MCF 10A (cell line): ENCODE measurements around the gene ATG2A. TPM values are rescaled to one million over a fixed set of nuclear protein-coding genes. Genes with fewer than 3 reads are reported as not detected.
A peak's percentile ranks its signal among the peaks of the same experiment; 100 is the strongest.

Experiments
- BruUV-seq: library from RNA; stranded (reverse); fragments of 400-500 nt; replicated peaks from 2 replicates; lab custom pipeline; 2021; lab: Mats Ljungman, UMichigan
- CTCF ChIA-PET: fragments of 300-600 bp; sonication (Branson Sonifier 250); formaldehyde crosslinking; extraction: SDS; loops from one replicate; lab custom pipeline; 2021; ENCODE audit warnings: antibody characterized with exemption, inconsistent platforms; lab: Yijun Ruan, JAX
- POLR2A ChIA-PET: fragments of 300-600, 350-650 bp; sonication (Branson Sonifier 250); formaldehyde crosslinking; extraction: SDS; loops from one replicate; lab custom pipeline; 2020; ENCODE audit warnings: antibody characterized with exemption, inconsistent platforms; lab: Yijun Ruan, JAX
- DNase-seq: peaks from one replicate; pipeline ENCODE4 v3.0.0-alpha.2; 2018; ENCODE audit not compliant: unreplicated experiment
- H3K27ac Mint-ChIP-seq: one replicate; pipeline ENCODE4 v1.8.0; 2022; ENCODE audit warnings: mild to moderate bottlenecking, low read depth, mixed read lengths; ENCODE audit not compliant: unreplicated experiment
- H3K27me3 Mint-ChIP-seq: one replicate; pipeline ENCODE4 v1.8.0; 2022; ENCODE audit warnings: mixed read lengths; ENCODE audit not compliant: insufficient read depth, unreplicated experiment
- H3K36me3 Mint-ChIP-seq: one replicate; pipeline ENCODE4 v1.8.0; 2022; ENCODE audit warnings: mild to moderate bottlenecking, moderate library complexity, mixed read lengths; ENCODE audit not compliant: insufficient read depth, unreplicated experiment
- H3K4me1 Mint-ChIP-seq: one replicate; pipeline ENCODE4 v1.8.0; 2022; ENCODE audit warnings: mixed read lengths; ENCODE audit not compliant: insufficient read depth, unreplicated experiment
- H3K4me3 Mint-ChIP-seq: one replicate; pipeline ENCODE4 v1.8.0; 2022; ENCODE audit warnings: mild to moderate bottlenecking, moderate library complexity, mixed read lengths; ENCODE audit not compliant: unreplicated experiment
- H3K9me3 Mint-ChIP-seq: one replicate; pipeline ENCODE4 v1.8.0; 2022; ENCODE audit warnings: mixed read lengths; ENCODE audit not compliant: unreplicated experiment
- CTCF ChIP-seq: fragments of 200-600 bp; IDR thresholded peaks from one replicate; pipeline ENCODE4 v1.8.0; 2022; ENCODE audit warnings: antibody characterized with exemption, mild to moderate bottlenecking; ENCODE audit not compliant: unreplicated experiment
- intact Hi-C: fragments of 100-400 bp; cut with micrococcal nuclease; formaldehyde crosslinking; loops from 2 replicates; pipeline ENCODE4 v1.14.1; 2022
- total RNA-seq: library from RNA; stranded (reverse); gene quantifications from 2 replicates; pipeline ENCODE4 v1.2.3, GENCODE V29; 2022

The ATG2A gene
- total RNA-seq, 1 experiment from 2014 or later: 28.7 TPM

- no peak for TF ChIP-seq CTCF
- peak overlapping the region; percentile 90 for H3K4me3 Mint-ChIP-seq
- DNase-seq: no peak
- intact Hi-C loops: loop anchor here (5.0 to 10.0 kb wide), 2 partner anchors 112 to 199 kb away; partner anchors contain the start of genes SNX15, TM7SF2 and ZNHIT2
- peaks cover 6% of the 10 kb centered on the region for H3K4me1 Mint-ChIP-seq
- no peaks in the 10 kb centered on the region for H3K27me3 Mint-ChIP-seq
- BruUV-seq: no TSS peak
- CTCF ChIA-PET: interaction anchor here (0.7 to 4.6 kb wide), 7 partner anchors 19 to 126 kb away, joined by 3 to 16 read pairs (median 3); no protein-coding TSS in a partner anchor
- H3K9me3 Mint-ChIP-seq: no peaks in the 10 kb centered on the region
- H3K36me3 Mint-ChIP-seq: peaks cover 38% of the 10 kb centered on the region
- peak overlapping the region; percentile 98 for H3K27ac Mint-ChIP-seq
- POLR2A ChIA-PET: interaction anchor here (0.5 to 4.2 kb wide), 15 partner anchors 9 to 938 kb away, joined by 3 to 27 read pairs (median 5); partner anchors contain the start of genes ARL2, EHD1, PPP2R5B and SAC3D1
Observed at GRCh38 chr11:64915376-64915887, 1.6 kb downstream of the ATG2A start.

GRCh38 chr11:64914123-64914522 is 2.9 kb downstream of the ATG2A start:
- Mint-ChIP-seq H3K27ac (no peak overlapping the region), H3K36me3 (peaks cover 49% of the 10 kb centered on the region)

GRCh38 chr11:64913171-64913727 is 3.8 kb downstream of the ATG2A start:
- ChIA-PET POLR2A (interaction anchor here (0.9 kb wide), 1 partner anchor 78 kb away, joined by 3 read pairs; no protein-coding TSS in a partner anchor), CTCF (interaction anchor here (0.6 to 1.2 kb wide), 3 partner anchors 18 to 261 kb away, joined by 3 read pairs; partner anchors contain the start of gene SF1)
- Mint-ChIP-seq H3K9me3 (no peaks in the 10 kb centered on the region), H3K27me3 (no peaks in the 10 kb centered on the region), H3K4me1 (peaks cover 6% of the 10 kb centered on the region), H3K27ac (no peak overlapping the region), H3K4me3 (no peak overlapping the region), H3K36me3 (peaks cover 58% of the 10 kb centered on the region)
- BruUV-seq: no TSS peak
- TF ChIP-seq CTCF: no peak
- no peak for DNase-seq
- intact Hi-C loops: loop anchor here (10.0 kb wide), 1 partner anchor 202 kb away; the partner anchor contains the start of genes TM7SF2 and ZNHIT2

More at GRCh38 chr11:64914123-64914522, 2.9 kb downstream of the ATG2A start:
- H3K27me3 Mint-ChIP-seq: no peaks in the 10 kb centered on the region
- ChIA-PET POLR2A (interaction anchor here (0.6 to 1.0 kb wide), 2 partner anchors 93 to 610 kb away, joined by 3 read pairs; no protein-coding TSS in a partner anchor), CTCF (interaction anchor here (0.6 to 1.1 kb wide), 2 partner anchors 27 to 151 kb away, joined by 3 read pairs; no protein-coding TSS in a partner anchor)
- no peak for TF ChIP-seq CTCF
- no peak for DNase-seq
- no TSS peak for BruUV-seq
- intact Hi-C loops: loop anchor here (10.0 kb wide), 1 partner anchor 201 kb away; the partner anchor contains the start of genes TM7SF2 and ZNHIT2
- H3K4me3 Mint-ChIP-seq: no peak overlapping the region
- H3K4me1 Mint-ChIP-seq: peaks cover 6% of the 10 kb centered on the region
- no peaks in the 10 kb centered on the region for H3K9me3 Mint-ChIP-seq

GRCh38 chr11:64911689-64912088 is 5.3 kb downstream of the ATG2A start:
- Mint-ChIP-seq H3K36me3 (peaks cover 67% of the 10 kb centered on the region), H3K4me3 (no peak overlapping the region), H3K4me1 (peaks cover 6% of the 10 kb centered on the region), H3K9me3 (no peaks in the 10 kb centered on the region), H3K27me3 (no peaks in the 10 kb centered on the region), H3K27ac (no peak overlapping the region)
- intact Hi-C loops: loop anchor here (10.0 kb wide), 1 partner anchor 203 kb away; the partner anchor contains the start of genes TM7SF2 and ZNHIT2
- DNase-seq: no peak
- BruUV-seq: no TSS peak
- CTCF ChIA-PET: interaction anchor here (0.7 to 1.2 kb wide), 3 partner anchors 17 to 65 kb away, joined by 3 to 4 read pairs (median 3); no protein-coding TSS in a partner anchor
- POLR2A ChIA-PET: no interaction called here
- no peak for TF ChIP-seq CTCF
